H9 (cell line): ENCODE measurements around the gene SLC27A1. TPM values are rescaled to one million over a fixed set of nuclear protein-coding genes. Genes with fewer than 3 reads are reported as not detected.
A peak's percentile ranks its signal among the peaks of the same experiment; 100 is the strongest.

Source experiments
- DNase-seq: peaks from one replicate; pipeline ENCODE4 v3.0.0-alpha.2; 2017
- H2AFZ ChIP-seq: one replicate; pipeline ENCODE4 v1.6.1; 2013; ENCODE audit warnings: mild to moderate bottlenecking, low read length, control low read depth, moderate library complexity
- H2AK5ac ChIP-seq: 2 replicates; pipeline ENCODE4 v1.6.1; 2013; ENCODE audit warnings: low read length, control low read depth, mixed read lengths; ENCODE audit not compliant: insufficient read length
- H2BK120ac ChIP-seq: one replicate; pipeline ENCODE4 v1.6.1; 2013; ENCODE audit warnings: low read depth, mild to moderate bottlenecking, low read length, control low read depth, inconsistent platforms; ENCODE audit not compliant: poor library complexity, severe bottlenecking
- H2BK12ac ChIP-seq: 2 replicates; pipeline ENCODE4 v1.6.1; 2013; ENCODE audit warnings: low read length, control low read depth, mixed read lengths, low read depth; ENCODE audit not compliant: insufficient read length
- H2BK15ac ChIP-seq: 2 replicates; pipeline ENCODE4 v1.6.1; 2013; ENCODE audit warnings: low read depth, low read length, control low read depth
- H2BK20ac ChIP-seq: one replicate; pipeline ENCODE4 v1.6.1; 2013; ENCODE audit warnings: low read depth, mild to moderate bottlenecking, low read length, control low read depth, inconsistent platforms; ENCODE audit not compliant: poor library complexity, severe bottlenecking
- H2BK5ac ChIP-seq: 2 replicates; pipeline ENCODE4 v1.6.1; 2013; ENCODE audit warnings: low read length, control low read depth, mixed read lengths; ENCODE audit not compliant: insufficient read length
- H3K14ac ChIP-seq: 2 replicates; pipeline ENCODE4 v1.6.1; 2013; ENCODE audit warnings: low read length, control low read depth; ENCODE audit not compliant: insufficient read depth
- H3K18ac ChIP-seq: 2 replicates; pipeline ENCODE4 v1.6.1; 2013; ENCODE audit warnings: low read depth, mild to moderate bottlenecking, mixed read lengths, low read length, control low read depth; ENCODE audit not compliant: insufficient read length
- H3K23ac ChIP-seq: 2 replicates; pipeline ENCODE4 v1.6.1; 2013; ENCODE audit warnings: low read length, control low read depth, mixed read lengths, low read depth; ENCODE audit not compliant: insufficient read length
- H3K23me2 ChIP-seq: 2 replicates; pipeline ENCODE4 v1.6.1; 2013; ENCODE audit warnings: low read depth, mild to moderate bottlenecking, mixed read lengths, low read length, control low read depth; ENCODE audit not compliant: insufficient read length, poor library complexity, severe bottlenecking
- H3K27ac ChIP-seq: 2 replicates; pipeline ENCODE4 v1.5.1; 2013; ENCODE audit warnings: low read length, control low read depth, mixed read lengths, low read depth; ENCODE audit not compliant: insufficient read length
- H3K27me3 ChIP-seq: 2 replicates; pipeline ENCODE4 v1.6.1; 2013; ENCODE audit warnings: low read length, control low read depth, inconsistent platforms; ENCODE audit not compliant: insufficient read depth
- H3K4ac ChIP-seq: 2 replicates; pipeline ENCODE4 v1.6.1; 2013; ENCODE audit warnings: low read depth, mild to moderate bottlenecking, control low read depth, inconsistent platforms, low read length, moderate library complexity
- H3K4me1 ChIP-seq: 2 replicates; pipeline ENCODE4 v1.6.1; 2013; ENCODE audit warnings: low read length, control low read depth, inconsistent platforms; ENCODE audit not compliant: insufficient read depth
- H3K4me2 ChIP-seq: 2 replicates; pipeline ENCODE4 v1.6.1; 2013; ENCODE audit warnings: low read length, control low read depth, mixed read lengths; ENCODE audit not compliant: insufficient read length, insufficient read depth
- H3K56ac ChIP-seq: 2 replicates; pipeline ENCODE4 v1.6.1; 2013; ENCODE audit warnings: low read depth, mild to moderate bottlenecking, mixed read lengths, low read length, control low read depth; ENCODE audit not compliant: insufficient read length
- H3K79me1 ChIP-seq: 2 replicates; pipeline ENCODE4 v1.6.1; 2013; ENCODE audit warnings: low read depth, mild to moderate bottlenecking, moderate library complexity, low read length, control low read depth, inconsistent platforms; ENCODE audit not compliant: insufficient read depth, poor library complexity, severe bottlenecking
- H3K79me2 ChIP-seq: 2 replicates; pipeline ENCODE4 v1.6.1; 2013; ENCODE audit warnings: low read length, control low read depth, inconsistent platforms; ENCODE audit not compliant: insufficient read depth
- H3K9ac ChIP-seq: 2 replicates; pipeline ENCODE4 v1.6.1; 2013; ENCODE audit warnings: low read length, control low read depth, mixed read lengths; ENCODE audit not compliant: insufficient read length; ENCODE audit errors: extremely low read depth
- H3K9me3 ChIP-seq: one replicate; pipeline ENCODE4 v1.6.1; 2013; ENCODE audit warnings: low read depth, low read length, inconsistent platforms; ENCODE audit not compliant: control insufficient read depth
- H3T11ph ChIP-seq: one replicate; pipeline ENCODE4 v1.6.1; 2013; ENCODE audit warnings: mild to moderate bottlenecking, low read length, control low read depth, inconsistent platforms
- H4K20me1 ChIP-seq: one replicate; pipeline ENCODE4 v1.6.1; 2013; ENCODE audit not compliant: control insufficient read depth, insufficient read length, insufficient read depth
- H4K5ac ChIP-seq: 2 replicates; pipeline ENCODE4 v1.6.1; 2013; ENCODE audit warnings: low read depth, mild to moderate bottlenecking, mixed read lengths, low read length, control low read depth; ENCODE audit not compliant: insufficient read length
- H4K8ac ChIP-seq: replicated peaks from 2 replicates; pipeline ENCODE4 v1.6.1; 2013; ENCODE audit warnings: low read length, control low read depth, mixed read lengths, low read depth; ENCODE audit not compliant: insufficient read length
- H4K91ac ChIP-seq: 2 replicates; pipeline ENCODE4 v1.6.1; 2013; ENCODE audit warnings: low read depth, mild to moderate bottlenecking, moderate library complexity, mixed read lengths, low read length, control low read depth; ENCODE audit not compliant: insufficient read length
- H3K27ac Mint-ChIP-seq, 3 experiments: 2 replicates in 2 of 3; 3 replicates in 1 of 3; pipeline ENCODE4 v1.8.0; 2020 to 2021; ENCODE audit warnings: mixed read lengths in 3 of 3, mild to moderate bottlenecking in 1 of 3, moderate library complexity in 1 of 3
- H3K27me3 Mint-ChIP-seq: 2 replicates; pipeline ENCODE4 v1.8.0; 2021; ENCODE audit warnings: low read depth, mild to moderate bottlenecking, moderate library complexity, mixed read lengths
- H3K36me3 Mint-ChIP-seq, 3 experiments: 2 replicates in 2 of 3; 3 replicates in 1 of 3; pipeline ENCODE4 v1.8.0; 2020 to 2021; ENCODE audit warnings: low read depth in 3 of 3, mixed read lengths in 3 of 3; ENCODE audit not compliant: insufficient read depth in 1 of 3
- H3K4me1 Mint-ChIP-seq, 2 experiments: 2 replicates each; pipeline ENCODE4 v1.8.0; 2020; ENCODE audit warnings: mixed read lengths in 2 of 2
- H3K4me3 Mint-ChIP-seq, 2 experiments: 2 replicates in 1 of 2; 3 replicates in 1 of 2; pipeline ENCODE4 v1.8.0; 2020 to 2021; ENCODE audit warnings: mild to moderate bottlenecking in 2 of 2, mixed read lengths in 2 of 2, moderate library complexity in 1 of 2
- H3K9me3 Mint-ChIP-seq, 2 experiments: 2 replicates in 1 of 2; 3 replicates in 1 of 2; pipeline ENCODE4 v1.8.0; 2020; ENCODE audit warnings: mild to moderate bottlenecking in 2 of 2, mixed read lengths in 2 of 2, moderate library complexity in 1 of 2
- CTCF ChIP-seq: fragments of 200-600 bp; sonication (generic); conservative IDR thresholded peaks from 3 replicates; pipeline ENCODE4 v1.8.0; 2021; ENCODE audit warnings: antibody characterized with exemption, mild to moderate bottlenecking
- WGBS: extraction: QIAGEN DNeasy Blood & Tissue Kit; methylation state at CpG from one replicate; pipeline ENCODE4 v1.1.7; 2013; ENCODE audit warnings: missing lambda C conversion rate, low lambda C conversion rate, mixed read lengths; ENCODE audit not compliant: insufficient read length; ENCODE audit errors: extremely low coverage; 5-methylcytosine and 5-hydroxymethylcytosine counted together
- total RNA-seq: library from RNA; stranded (reverse); gene quantifications from 2 replicates; pipeline ENCODE4 v1.2.1, GENCODE V29; 2021

SLC27A1 gene
- total RNA-seq, 1 experiment from 2014 or later: 6.4 TPM

GRCh38 chr19:17441241-17442021, 28.9 kb upstream of the SLC27A1 start:
- no CpG with 5 or more reads among the region's 8 CpGs for WGBS
- no peak overlapping the region for H3K23ac ChIP-seq
- H2AK5ac ChIP-seq: no peak overlapping the region
- Mint-ChIP-seq H3K27me3 (peaks cover 3% of the 10 kb centered on the region), H3K36me3 (peaks cover 0 to 7% (median 0%) of the 10 kb centered on the region in 3 experiments; a peak in 3 of 7 replicates), H3K9me3 (peaks cover 0 to 5% of the 10 kb centered on the region in 2 experiments; a peak in 3 of 5 replicates), H3K4me3 (no peak overlapping the region), H3K27ac (no peak overlapping the region), H3K4me1 (no peaks in the 10 kb centered on the region)
- H4K20me1 ChIP-seq: no peaks in the 10 kb centered on the region
- H2BK5ac ChIP-seq: no peak overlapping the region
- no peak overlapping the region for H3K27ac ChIP-seq
- no peaks in the 10 kb centered on the region for H3K23me2 ChIP-seq
- H3K56ac ChIP-seq: no peak overlapping the region
- no peak overlapping the region for H3K4me2 ChIP-seq
- H4K5ac ChIP-seq: no peak overlapping the region
- no peak overlapping the region for H2BK12ac ChIP-seq
- H3K4me1 ChIP-seq: no peaks in the 10 kb centered on the region
- no peak overlapping the region for H2BK15ac ChIP-seq
- H3K4ac ChIP-seq: no peak overlapping the region
- H3K79me2 ChIP-seq: no peaks in the 10 kb centered on the region
- H3K14ac ChIP-seq: no peak overlapping the region
- no peak overlapping the region for H3K9ac ChIP-seq
- H2BK120ac ChIP-seq: no peak overlapping the region
- H2AFZ ChIP-seq: no peak overlapping the region
- peak; percentile 75 for TF ChIP-seq CTCF
- peak; percentile 56 for DNase-seq
- no peak overlapping the region for H4K91ac ChIP-seq
- H3T11ph ChIP-seq: no peak overlapping the region
- no peaks in the 10 kb centered on the region for H3K27me3 ChIP-seq
- no peaks in the 10 kb centered on the region for H3K9me3 ChIP-seq
- H3K79me1 ChIP-seq: no peaks in the 10 kb centered on the region
- no peak overlapping the region for H2BK20ac ChIP-seq
- no peak overlapping the region for H3K18ac ChIP-seq
- no peak overlapping the region for H4K8ac ChIP-seq
